ENCODE results near the gene RER1. TPM values are rescaled to one million over a fixed set of nuclear protein-coding genes. Genes with fewer than 3 reads are reported as not detected.

The RER1 gene
- total RNA-seq, 2 donors from 2014 or later, result 38.8 to 47.2 TPM

- TF ChIP-seq CTCF (IDR thresholded peaks at IDR 0.05), result no peak
- H3K36me3 ChIP-seq, result no peaks in the 10 kb centered on the region
- H3K27me3 ChIP-seq, result no peaks in the 10 kb centered on the region
- no peak for DNase-seq (ENCODE audit: low spot score)
- H3K9me3 ChIP-seq, result no peaks in the 10 kb centered on the region
- H3K4me1 ChIP-seq, result no peaks in the 10 kb centered on the region
- no peak overlapping the region for H3K4me3 ChIP-seq
- no peak overlapping the region for H3K27ac ChIP-seq
These were observed 30.9 kb upstream of the RER1 start for GRCh38 chr1:2360588-2361364.

GRCh38 chr1:2363847-2364513 is 27.7 kb upstream of the RER1 start:
- no peaks in the 10 kb centered on the region for H3K36me3 ChIP-seq
- no peak for TF ChIP-seq CTCF (IDR thresholded peaks at IDR 0.05)
- H3K27ac ChIP-seq, result no peak overlapping the region
- no peaks in the 10 kb centered on the region for H3K27me3 ChIP-seq
- no peak for DNase-seq (ENCODE audit: low spot score)
- H3K4me1 ChIP-seq, result no peaks in the 10 kb centered on the region
- H3K9me3 ChIP-seq, result no peaks in the 10 kb centered on the region
- H3K4me3 ChIP-seq, result no peak overlapping the region

- Histone ChIP-seq H3K9me3 (no peaks in the 10 kb centered on the region), H3K4me3 (no peak overlapping the region), H3K36me3 (no peaks in the 10 kb centered on the region), H3K4me1 (no peaks in the 10 kb centered on the region), H3K27me3 (no peaks in the 10 kb centered on the region), H3K27ac (no peak overlapping the region)
- no peak for TF ChIP-seq CTCF (IDR thresholded peaks at IDR 0.05)
- DNase-seq (ENCODE audit: low spot score), result no peak
These were observed 23.4 kb upstream of the RER1 start for GRCh38 chr1:2368053-2368744.

- no peak overlapping the region for H3K4me3 ChIP-seq
- no peak overlapping the region for H3K27ac ChIP-seq
- H3K4me1 ChIP-seq, result no peaks in the 10 kb centered on the region
- no peak for TF ChIP-seq CTCF (IDR thresholded peaks at IDR 0.05)
- no peak for DNase-seq (ENCODE audit: low spot score)
- no peaks in the 10 kb centered on the region for H3K36me3 ChIP-seq
- H3K9me3 ChIP-seq, result no peaks in the 10 kb centered on the region
- no peaks in the 10 kb centered on the region for H3K27me3 ChIP-seq
These were observed 18.8 kb upstream of the RER1 start for GRCh38 chr1:2372551-2373490.

GRCh38 chr1:2373551-2374251 is 17.9 kb upstream of the RER1 start:
- H3K9me3 ChIP-seq, result no peaks in the 10 kb centered on the region
- H3K27me3 ChIP-seq, result no peaks in the 10 kb centered on the region
- no peak overlapping the region for H3K27ac ChIP-seq
- no peaks in the 10 kb centered on the region for H3K4me1 ChIP-seq
- no peak for TF ChIP-seq CTCF (IDR thresholded peaks at IDR 0.05)
- H3K4me3 ChIP-seq, result no peak overlapping the region
- DNase-seq (ENCODE audit: low spot score), result no peak
- no peaks in the 10 kb centered on the region for H3K36me3 ChIP-seq
